ENCODE data around the gene RARB. TPM values are rescaled to one million over a fixed set of nuclear protein-coding genes. Genes with fewer than 3 reads are reported as not detected.

Gene RARB
- total RNA-seq, 2 experiments from 2014 or later = not detected

DNA sequence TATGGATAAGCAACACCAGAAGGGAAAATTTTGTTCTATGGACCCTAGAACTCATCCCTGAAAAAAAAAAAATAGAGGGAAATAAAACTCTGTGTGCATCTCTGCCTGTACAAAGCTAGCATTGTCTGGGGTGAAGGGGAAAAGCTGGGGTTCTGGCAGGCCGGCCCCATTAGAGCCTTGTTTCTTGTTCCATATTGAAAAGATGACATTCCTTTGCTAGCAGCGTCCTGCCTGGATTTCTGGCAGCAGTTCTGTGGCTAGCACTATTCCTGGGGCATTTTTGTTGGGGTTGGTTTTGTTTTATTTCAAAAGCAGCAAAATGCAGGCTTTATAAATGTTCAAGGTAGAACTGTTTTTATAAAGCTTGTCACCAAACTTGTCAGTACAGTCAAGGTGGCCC lies 45.2 kb downstream of the RARB start:
- intact Hi-C loops (cut with micrococcal nuclease) = no loop called here

GRCh38 chr3:25474052-25474451 lies 46.0 kb downstream of the RARB start:
- Mint-ChIP-seq H3K27ac (no peak overlapping the region), H3K27me3 (peaks cover 1% of the 10 kb centered on the region)
- no peak for ATAC-seq

More for the DNA sequence above, 45.2 kb downstream of the RARB start:
- H3K27ac Mint-ChIP-seq = no peak overlapping the region
- H3K4me1 Mint-ChIP-seq (ENCODE audit: low read depth) = no peaks in the 10 kb centered on the region
- peaks cover 1% of the 10 kb centered on the region for H3K27me3 Mint-ChIP-seq
- no peak for DNase-seq
- no peaks in the 10 kb centered on the region for H3K9me3 Mint-ChIP-seq
- no peak overlapping the region for H3K4me3 Mint-ChIP-seq
- ATAC-seq = no peak
- TF ChIP-seq CTCF (IDR thresholded peaks at IDR 0.05) = no peak
- CTCF ChIA-PET = no interaction called here
- POLR2A ChIA-PET = no interaction called here
- no peaks in the 10 kb centered on the region for H3K36me3 Mint-ChIP-seq (ENCODE audit: low read depth)

DNA sequence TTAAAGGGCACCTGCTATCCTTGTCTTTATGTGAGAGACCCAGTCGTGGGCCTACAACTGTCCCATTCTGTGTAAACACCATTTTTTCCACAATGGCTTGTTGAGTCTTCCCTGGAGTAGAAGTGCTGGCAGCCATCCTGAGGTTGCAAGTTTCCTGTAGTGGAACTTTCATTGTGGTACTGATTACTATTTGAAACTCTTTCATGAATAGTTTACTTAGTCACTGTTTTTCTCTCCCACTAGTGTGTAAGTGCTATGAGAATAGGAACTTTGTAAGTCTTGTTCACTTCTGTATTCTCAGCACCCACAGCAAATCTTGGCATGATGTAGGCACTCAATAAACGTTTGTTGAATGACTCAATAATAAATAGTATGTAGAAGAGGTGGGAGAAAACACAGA lies 48.6 kb downstream of the RARB start:
- CTCF ChIA-PET = no interaction called here
- Mint-ChIP-seq H3K4me1 (ENCODE audit: low read depth) (no peaks in the 10 kb centered on the region), H3K27ac (no peak overlapping the region), H3K9me3 (no peaks in the 10 kb centered on the region), H3K36me3 (ENCODE audit: low read depth) (no peaks in the 10 kb centered on the region), H3K27me3 (peaks cover 3% of the 10 kb centered on the region), H3K4me3 (no peak overlapping the region)
- no peak for ATAC-seq
- POLR2A ChIA-PET = no interaction called here
- intact Hi-C loops (cut with micrococcal nuclease) = no loop called here
- no peak for DNase-seq
- no peak for TF ChIP-seq CTCF (IDR thresholded peaks at IDR 0.05)

More at GRCh38 chr3:25474052-25474451, 46.0 kb downstream of the RARB start:
- H3K4me3 Mint-ChIP-seq = no peak overlapping the region
- intact Hi-C loops (cut with micrococcal nuclease) = no loop called here
- H3K36me3 Mint-ChIP-seq (ENCODE audit: low read depth) = no peaks in the 10 kb centered on the region
- ChIA-PET CTCF (no interaction called here), POLR2A (no interaction called here)
- no peak for DNase-seq
- no peak for TF ChIP-seq CTCF (IDR thresholded peaks at IDR 0.05)
- H3K9me3 Mint-ChIP-seq = no peaks in the 10 kb centered on the region
- no peaks in the 10 kb centered on the region for H3K4me1 Mint-ChIP-seq (ENCODE audit: low read depth)

GRCh38 chr3:25478211-25478757 lies 50.2 kb downstream of the RARB start:
- ChIA-PET POLR2A (no interaction called here), CTCF (no interaction called here)
- ATAC-seq (no peak), DNase-seq (no peak)
- no peaks in the 10 kb centered on the region for H3K36me3 Mint-ChIP-seq (ENCODE audit: low read depth)
- no peak overlapping the region for H3K4me3 Mint-ChIP-seq
- H3K4me1 Mint-ChIP-seq (ENCODE audit: low read depth) = no peaks in the 10 kb centered on the region
- no peak for TF ChIP-seq CTCF (IDR thresholded peaks at IDR 0.05)
- no peak overlapping the region for H3K27ac Mint-ChIP-seq
- H3K27me3 Mint-ChIP-seq = peaks cover 4% of the 10 kb centered on the region
- intact Hi-C loops (cut with micrococcal nuclease) = no loop called here
- no peaks in the 10 kb centered on the region for H3K9me3 Mint-ChIP-seq

- TF ChIP-seq CTCF (IDR thresholded peaks at IDR 0.05) = no peak
- POLR2A ChIA-PET = no interaction called here
- DNase-seq = no peak
Measured at GRCh38 chr3:25478964-25479726, 51.1 kb downstream of the RARB start.

More at GRCh38 chr3:25478964-25479726, 51.1 kb downstream of the RARB start:
- CTCF ChIA-PET = no interaction called here
- H3K36me3 Mint-ChIP-seq (ENCODE audit: low read depth) = no peaks in the 10 kb centered on the region
- no peak overlapping the region for H3K4me3 Mint-ChIP-seq
- intact Hi-C loops (cut with micrococcal nuclease) = no loop called here
- H3K4me1 Mint-ChIP-seq (ENCODE audit: low read depth) = no peaks in the 10 kb centered on the region
- no peak for ATAC-seq
- H3K9me3 Mint-ChIP-seq = no peaks in the 10 kb centered on the region
- H3K27ac Mint-ChIP-seq = no peak overlapping the region
- H3K27me3 Mint-ChIP-seq = peaks cover 4% of the 10 kb centered on the region

Data from activated CD8-positive, alpha-beta T cell treated with anti-CD3 and anti-CD28 coated beads for 36 hours (primary cell).